Prostate gland (tissue), 2 donors: ENCODE data around the gene ACE.

Experiments used
- CTCF ChIP-seq, 4 experiments: fragments of 200-600 bp in 2 of 4; fragments of 450-650 bp in 2 of 4; sonication (generic) in 2 of 4; IDR thresholded peaks; 1 replicate in 3 of 4; 2 replicates in 1 of 4; pipeline ENCODE4 v1.5.1; 2016 to 2019; ENCODE audit warnings: antibody characterized with exemption in 4 of 4, mild to moderate bottlenecking in 2 of 4, moderate library complexity in 2 of 4
- POLR2A ChIP-seq: fragments of 450-650 bp; IDR thresholded peaks from one replicate; pipeline ENCODE4 v1.6.1; 2016; ENCODE audit warnings: antibody characterized with exemption, mild to moderate bottlenecking

DNA sequence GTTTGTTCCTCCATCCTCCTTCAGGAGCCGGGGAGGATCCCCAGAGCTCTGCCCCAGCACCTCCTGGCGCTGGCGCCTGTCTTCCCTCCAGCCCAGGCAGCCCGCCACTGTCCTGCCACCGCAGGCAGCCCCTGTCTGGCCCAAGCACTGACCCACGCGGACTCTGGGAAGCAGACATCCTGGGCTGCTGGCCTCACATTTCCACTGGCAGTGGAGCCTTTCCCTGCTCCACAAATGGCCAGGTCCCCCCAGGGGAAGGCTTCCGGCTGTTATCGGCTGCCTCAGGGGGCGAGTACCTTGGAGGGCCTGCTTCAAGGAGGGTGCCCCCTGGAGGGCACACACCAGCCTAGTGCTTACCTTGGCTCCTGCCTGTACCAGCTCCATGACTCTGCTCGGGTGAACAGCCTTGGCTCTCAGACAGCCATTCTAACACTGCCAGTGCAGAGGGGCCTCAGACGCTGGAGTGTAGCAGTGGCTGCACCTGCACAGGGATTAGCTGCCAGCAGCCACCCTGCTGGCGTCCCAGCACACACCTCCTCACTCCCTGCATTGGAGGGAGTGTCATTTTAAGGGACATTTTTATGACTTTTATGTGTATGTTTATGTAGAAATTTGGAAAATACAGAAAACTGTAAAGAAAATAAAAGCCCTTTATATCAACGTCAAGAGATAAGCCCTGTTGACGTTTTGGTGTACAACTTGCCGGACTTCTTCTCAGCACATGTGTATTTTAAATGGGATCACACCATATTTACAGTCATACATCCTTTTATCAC is 21.0 kb downstream of the ACE start:
- TF ChIP-seq CTCF (IDR thresholded peaks at IDR 0.05) (no peak), POLR2A (no peak)
